PFSK-1 (cell line): ENCODE measurements around the gene TMEM271.

Experiments
- FOXP2 ChIP-seq: optimal IDR thresholded peaks from 2 replicates; pipeline ENCODE3; 2011; ENCODE audit warnings: borderline replicate concordance, control low read depth, inconsistent platforms; ENCODE audit not compliant: insufficient read depth; ENCODE audit errors: extremely low read length, extremely low read depth
- POLR2AphosphoS5 ChIP-seq: IDR thresholded peaks from 2 replicates; pipeline ENCODE4 v1.6.1; 2012; ENCODE audit warnings: low read depth, mild to moderate bottlenecking, control low read depth, low read length, moderate library complexity
- REST ChIP-seq, 2 experiments: IDR thresholded peaks; 2 replicates each; pipeline versions ENCODE4 v1.6.1 to v1.8.0; 2011 to 2012; ENCODE audit warnings: low read depth in 2 of 2, low read length in 2 of 2, control low read depth in 1 of 2, inconsistent platforms in 1 of 2, mild to moderate bottlenecking in 1 of 2, moderate library complexity in 1 of 2; ENCODE audit not compliant: insufficient read depth in 1 of 2
- SIN3A ChIP-seq: IDR thresholded peaks from 2 replicates; pipeline ENCODE4 v1.6.1; 2012; ENCODE audit warnings: mild to moderate bottlenecking, low read length, moderate library complexity, borderline replicate concordance; ENCODE audit not compliant: insufficient read depth
- TAF1 ChIP-seq: IDR thresholded peaks from 2 replicates; pipeline ENCODE4 v1.6.1; 2012; ENCODE audit warnings: low read length, control low read depth, borderline replicate concordance; ENCODE audit not compliant: insufficient read depth

The TMEM271 gene

GRCh38 chr4:613126-613525 lies 37.0 kb upstream of the TMEM271 start:
- TF ChIP-seq TAF1: no peak
- no peak for TF ChIP-seq FOXP2
- TF ChIP-seq REST (IDR thresholded peaks at IDR 0.05; ENCODE audit: insufficient read depth in 1 of 2, low read depth in 2 of 2, low read length in 2 of 2): no peak
- TF ChIP-seq POLR2AphosphoS5: no peak
- TF ChIP-seq SIN3A: no peak

- TF ChIP-seq FOXP2 (no peak), REST (IDR thresholded peaks at IDR 0.05; ENCODE audit: insufficient read depth in 1 of 2, low read depth in 2 of 2, low read length in 2 of 2) (no peak), SIN3A (no peak), POLR2AphosphoS5 (no peak), TAF1 (no peak)
Measured at GRCh38 chr4:612749-613125, 36.6 kb upstream of the TMEM271 start.

- no peak for TF ChIP-seq SIN3A
- no peak for TF ChIP-seq REST (IDR thresholded peaks at IDR 0.05; ENCODE audit: insufficient read depth in 1 of 2, low read depth in 2 of 2, low read length in 2 of 2)
- TF ChIP-seq TAF1: no peak
- no peak for TF ChIP-seq FOXP2
- no peak for TF ChIP-seq POLR2AphosphoS5
Measured at GRCh38 chr4:612052-612748, 36.1 kb upstream of the TMEM271 start.

- TF ChIP-seq FOXP2 (no peak), REST (IDR thresholded peaks at IDR 0.05; ENCODE audit: insufficient read depth in 1 of 2, low read depth in 2 of 2, low read length in 2 of 2) (no peak), TAF1 (no peak), SIN3A (no peak), POLR2AphosphoS5 (no peak)
Measured at GRCh38 chr4:610411-611261, 34.5 kb upstream of the TMEM271 start.
